BE2C (cell line): ENCODE results near the gene ANKRD40CL.
A peak's percentile ranks its signal among the peaks of the same experiment; 100 is the strongest.
"Not testable (repeated sequence)": the region's sequence is repeated elsewhere in the genome, so short reads cannot be mapped to it uniquely, and the experiment has no call there.

Source experiments
- DNase-seq: peaks from one replicate; pipeline ENCODE4 v3.0.0-alpha.2; 2020
- H3K27me3 ChIP-seq: fragments of 250-450 bp; sonication (Bioruptor Pico); 2 replicates; pipeline ENCODE4 v1.5.1; 2020; ENCODE audit warnings: mild to moderate bottlenecking
- H3K36me3 ChIP-seq: fragments of 250-450 bp; sonication (Bioruptor Pico); 2 replicates; pipeline ENCODE4 v1.5.1; 2020; ENCODE audit warnings: mild to moderate bottlenecking
- H3K4me1 ChIP-seq: fragments of 250-450 bp; sonication (Bioruptor Pico); 2 replicates; pipeline ENCODE4 v1.5.1; 2020
- H3K4me3 ChIP-seq: 2 replicates; pipeline ENCODE4 v1.5.1; 2011; ENCODE audit warnings: low read depth, low read length
- H3K9me3 ChIP-seq: fragments of 250-450 bp; sonication (Bioruptor Pico); 2 replicates; pipeline ENCODE4 v1.5.1; 2020
- TF ChIP-seq, protein P1 (sequence below): IDR thresholded peaks from 2 replicates; pipeline ENCODE4 v1.5.1; 2012; ENCODE audit warnings: mild to moderate bottlenecking, low read depth, low read length

The ANKRD40CL gene

DNA sequence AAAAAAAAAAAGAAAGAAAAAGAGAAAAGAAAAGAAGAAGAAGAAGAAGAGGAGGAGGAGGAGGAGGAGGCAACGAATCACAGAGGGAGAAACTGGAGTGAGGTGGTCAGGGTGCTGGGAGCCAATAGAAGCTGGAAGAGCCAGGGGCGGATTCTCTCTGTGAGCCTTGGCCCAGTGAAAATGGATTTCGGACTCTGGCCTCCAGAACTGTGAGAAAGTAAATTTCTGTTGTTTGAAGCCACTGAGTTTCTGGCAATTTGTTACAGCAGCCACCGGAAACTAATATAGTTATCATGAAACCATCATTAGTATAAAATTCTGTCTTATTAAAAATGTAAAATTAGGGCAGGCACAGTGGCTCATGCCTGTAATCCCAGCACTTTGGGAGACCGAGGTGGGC, 40.4 kb upstream of the ANKRD40CL start:
- no peaks in the 10 kb centered on the region for H3K4me1 ChIP-seq
- H3K4me3 ChIP-seq: no peak overlapping the region
- no peak for DNase-seq
- no peaks in the 10 kb centered on the region for H3K36me3 ChIP-seq
- no peaks in the 10 kb centered on the region for H3K9me3 ChIP-seq
- TF ChIP-seq, protein P1, sequence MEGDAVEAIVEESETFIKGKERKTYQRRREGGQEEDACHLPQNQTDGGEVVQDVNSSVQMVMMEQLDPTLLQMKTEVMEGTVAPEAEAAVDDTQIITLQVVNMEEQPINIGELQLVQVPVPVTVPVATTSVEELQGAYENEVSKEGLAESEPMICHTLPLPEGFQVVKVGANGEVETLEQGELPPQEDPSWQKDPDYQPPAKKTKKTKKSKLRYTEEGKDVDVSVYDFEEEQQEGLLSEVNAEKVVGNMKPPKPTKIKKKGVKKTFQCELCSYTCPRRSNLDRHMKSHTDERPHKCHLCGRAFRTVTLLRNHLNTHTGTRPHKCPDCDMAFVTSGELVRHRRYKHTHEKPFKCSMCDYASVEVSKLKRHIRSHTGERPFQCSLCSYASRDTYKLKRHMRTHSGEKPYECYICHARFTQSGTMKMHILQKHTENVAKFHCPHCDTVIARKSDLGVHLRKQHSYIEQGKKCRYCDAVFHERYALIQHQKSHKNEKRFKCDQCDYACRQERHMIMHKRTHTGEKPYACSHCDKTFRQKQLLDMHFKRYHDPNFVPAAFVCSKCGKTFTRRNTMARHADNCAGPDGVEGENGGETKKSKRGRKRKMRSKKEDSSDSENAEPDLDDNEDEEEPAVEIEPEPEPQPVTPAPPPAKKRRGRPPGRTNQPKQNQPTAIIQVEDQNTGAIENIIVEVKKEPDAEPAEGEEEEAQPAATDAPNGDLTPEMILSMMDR: no peak
- H3K27me3 ChIP-seq: no peaks in the 10 kb centered on the region

DNA sequence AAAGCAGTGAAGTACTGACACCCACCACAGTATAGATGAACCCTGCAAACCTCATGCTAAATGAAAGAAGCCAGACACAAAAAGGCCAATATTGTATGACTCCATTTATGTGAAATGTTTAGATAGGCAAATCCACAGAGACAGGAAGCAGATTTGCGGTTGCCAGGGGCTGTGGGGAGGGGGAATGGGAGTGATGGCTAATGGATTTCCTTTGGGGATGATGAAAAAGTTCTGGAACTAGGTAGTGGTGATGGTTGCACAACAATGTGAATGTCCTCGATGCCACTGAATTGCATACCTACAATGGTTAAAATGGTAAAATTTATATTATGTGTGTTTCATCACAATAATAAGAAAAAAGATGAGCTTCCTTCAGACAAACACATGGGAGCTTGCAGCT, 39.7 kb upstream of the ANKRD40CL start:
- Histone ChIP-seq H3K4me1 (no peaks in the 10 kb centered on the region), H3K9me3 (no peaks in the 10 kb centered on the region), H3K4me3 (no peak overlapping the region), H3K36me3 (no peaks in the 10 kb centered on the region), H3K27me3 (no peaks in the 10 kb centered on the region)
- TF ChIP-seq, protein P1: no peak
- DNase-seq: no peak

DNA sequence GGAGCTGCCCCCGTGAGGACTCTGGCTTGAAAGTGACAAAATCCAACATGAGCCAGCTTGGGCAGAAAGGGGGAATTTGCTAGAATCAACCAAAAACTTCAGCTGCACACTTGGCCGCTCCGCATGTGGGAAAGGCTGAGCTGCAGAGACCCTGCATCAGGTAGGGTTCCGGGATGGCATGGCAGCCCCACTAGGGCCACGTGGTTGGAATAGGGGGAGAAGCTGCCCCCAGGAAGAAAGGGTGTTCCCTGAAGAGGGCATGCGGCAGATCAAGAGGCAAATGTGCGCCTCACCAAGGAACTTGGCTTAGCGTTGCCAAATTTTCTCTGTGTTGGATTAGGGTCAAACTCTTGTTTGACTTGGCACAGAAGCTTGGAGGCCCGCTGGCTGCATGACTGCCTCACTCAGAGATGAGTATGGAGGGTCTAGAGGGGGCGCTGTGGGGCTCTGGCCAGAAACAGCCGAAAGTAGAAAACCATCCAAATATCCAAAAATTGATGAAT, 38.9 kb upstream of the ANKRD40CL start:
- Histone ChIP-seq H3K36me3 (no peaks in the 10 kb centered on the region), H3K9me3 (no peaks in the 10 kb centered on the region), H3K27me3 (no peaks in the 10 kb centered on the region), H3K4me1 (no peaks in the 10 kb centered on the region), H3K4me3 (no peak overlapping the region)
- TF ChIP-seq, protein P1: peak; percentile 24
- no peak for DNase-seq

DNA sequence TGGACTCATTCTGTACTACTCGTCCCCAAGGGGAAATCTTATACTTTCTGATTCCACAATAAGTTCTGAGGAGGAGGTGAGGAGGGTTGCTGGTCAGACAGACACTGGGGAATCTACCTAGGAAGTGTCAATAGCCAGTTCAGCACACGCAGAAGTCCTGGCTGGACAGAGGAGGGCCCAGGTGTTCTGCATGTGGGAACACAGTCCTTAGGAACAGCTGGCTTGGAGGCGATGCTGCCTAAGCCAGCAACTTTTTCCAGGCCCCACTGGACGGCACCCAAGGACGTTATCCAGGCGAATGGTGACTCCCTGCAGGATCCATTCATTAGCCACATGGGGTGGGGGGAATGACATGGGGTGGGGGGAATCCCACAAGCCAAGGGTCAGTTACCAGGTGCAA, 38.2 kb upstream of the ANKRD40CL start:
- no peaks in the 10 kb centered on the region for H3K36me3 ChIP-seq
- H3K27me3 ChIP-seq: no peaks in the 10 kb centered on the region
- H3K4me3 ChIP-seq: no peak overlapping the region
- no peaks in the 10 kb centered on the region for H3K4me1 ChIP-seq
- DNase-seq: no peak
- TF ChIP-seq, protein P1: no peak
- H3K9me3 ChIP-seq: no peaks in the 10 kb centered on the region

DNA sequence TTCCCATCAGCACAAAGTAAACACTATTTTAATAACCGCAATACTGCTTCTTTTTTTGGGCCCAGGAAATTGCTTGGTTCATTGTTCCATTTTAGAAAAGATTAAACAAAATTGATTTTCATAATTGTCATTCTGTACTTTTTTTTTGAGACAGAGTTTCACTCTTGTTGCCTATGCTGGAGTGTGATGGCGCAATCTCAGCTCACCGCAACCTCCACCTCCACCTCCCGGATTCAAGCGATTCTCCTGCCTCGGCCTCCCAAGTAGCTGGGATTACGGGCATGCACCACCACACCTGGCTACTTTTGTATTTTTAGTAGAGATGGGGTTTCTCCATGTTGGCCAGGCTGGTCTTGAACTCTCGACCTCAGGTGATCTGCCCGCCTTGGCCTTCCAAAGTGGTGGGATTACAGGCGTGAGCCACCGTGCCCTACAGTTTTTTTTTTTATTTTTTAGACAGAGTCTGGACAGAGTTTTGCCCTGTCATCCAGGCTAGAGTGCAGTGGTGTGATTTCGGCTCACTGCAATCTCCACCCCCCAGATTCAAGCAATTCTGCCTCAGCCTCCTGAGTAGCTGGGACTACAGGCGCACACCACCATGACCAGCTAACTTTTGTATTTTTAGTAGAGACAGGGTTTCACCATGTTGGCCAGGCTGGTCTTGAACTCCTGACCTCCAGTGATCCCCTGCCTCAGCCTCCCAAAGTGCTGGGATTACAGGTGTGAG, 37.6 kb upstream of the ANKRD40CL start:
- H3K9me3 ChIP-seq, H3K27me3 ChIP-seq, DNase-seq, H3K36me3 ChIP-seq, H3K4me1 ChIP-seq, H3K4me3 ChIP-seq: not testable (repeated sequence)

DNA sequence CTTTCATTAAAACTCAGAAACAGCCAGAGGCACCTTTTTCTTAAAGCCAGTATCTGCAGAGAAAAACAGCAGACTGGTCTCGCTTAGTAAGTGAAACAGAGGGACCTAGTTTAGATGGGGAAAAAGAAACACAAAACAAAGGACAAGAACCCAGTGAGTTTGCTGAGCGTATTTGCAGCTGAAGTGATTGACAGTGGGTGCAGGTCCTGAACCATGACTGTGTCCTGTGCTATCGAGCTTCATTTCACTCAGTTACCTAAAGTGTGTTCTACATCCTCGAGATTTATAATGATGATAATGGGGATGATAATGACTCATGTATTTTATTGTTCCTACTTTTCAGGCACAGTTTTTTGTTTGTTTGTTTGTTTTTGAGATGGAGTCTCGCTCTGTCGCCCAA, 36.4 kb upstream of the ANKRD40CL start:
- H3K4me1 ChIP-seq: no peaks in the 10 kb centered on the region
- no peaks in the 10 kb centered on the region for H3K9me3 ChIP-seq
- TF ChIP-seq, protein P1: no peak

More for the DNA sequence above, 36.4 kb upstream of the ANKRD40CL start:
- DNase-seq: no peak
- H3K27me3 ChIP-seq: no peaks in the 10 kb centered on the region
- H3K36me3 ChIP-seq: no peaks in the 10 kb centered on the region
- no peak overlapping the region for H3K4me3 ChIP-seq
